HEK293 (cell line): ENCODE results near the gene ITGB1.

Source experiments
- BCL11A ChIP-seq: fragments of 450-650 bp; formaldehyde crosslinking; IDR thresholded peaks from 2 replicates; pipeline ENCODE4 v1.5.1; 2016; ENCODE audit warnings: low read depth, missing biosample characterization, missing genetic modification characterization
- MEIS1 ChIP-seq: sonication (generic); formaldehyde crosslinking; IDR thresholded peaks from 2 replicates; pipeline ENCODE4 v1.8.1; 2022; ENCODE audit warnings: missing genetic modification reagents, mild to moderate bottlenecking, borderline replicate concordance
- ZBTB17 ChIP-seq: fragments of 450-650 bp; formaldehyde crosslinking; IDR thresholded peaks from 2 replicates; pipeline ENCODE4 v1.5.1; 2016; ENCODE audit warnings: missing biosample characterization, missing genetic modification characterization
- ZNF114 ChIP-seq: fragments of 450-650 bp; formaldehyde crosslinking; IDR thresholded peaks from 2 replicates; pipeline ENCODE4 v1.5.0; 2017; ENCODE audit warnings: missing biosample characterization, missing genetic modification characterization
- ZNF138 ChIP-seq: fragments of 450-650 bp; formaldehyde crosslinking; IDR thresholded peaks from 2 replicates; pipeline ENCODE4 v1.5.1; 2016; ENCODE audit warnings: missing biosample characterization, missing genetic modification characterization, borderline replicate concordance
- ZNF274 ChIP-seq, 2 experiments: fragments of 200-500 bp in 1 of 2; fragments of 450-650 bp in 1 of 2; sonication (Bioruptor generic) in 1 of 2; formaldehyde crosslinking in 1 of 2; IDR thresholded peaks; 2 replicates each; pipeline versions ENCODE4 v1.5.1 to v1.6.1; 2014 to 2016; ENCODE audit warnings: borderline replicate concordance in 1 of 2, inconsistent platforms in 1 of 2, low read length in 1 of 2, missing biosample characterization in 1 of 2, missing genetic modification characterization in 1 of 2
- ZNF792 ChIP-seq: fragments of 450-650 bp; formaldehyde crosslinking; IDR thresholded peaks from 2 replicates; pipeline ENCODE4 v1.5.1; 2016; ENCODE audit warnings: missing biosample characterization, missing genetic modification characterization
- TF ChIP-seq, protein P1 (sequence below): fragments of 450-650 bp; formaldehyde crosslinking; IDR thresholded peaks from 2 replicates; pipeline ENCODE4 v1.5.1; 2016; ENCODE audit warnings: missing biosample characterization, missing genetic modification characterization, low read depth
- TF ChIP-seq, protein P2 (sequence below): fragments of 450-650 bp; formaldehyde crosslinking; IDR thresholded peaks from 2 replicates; pipeline ENCODE4 v1.5.1; 2016; ENCODE audit warnings: missing biosample characterization, missing genetic modification characterization
- TF ChIP-seq, protein P3 (sequence below): fragments of 450-650 bp; formaldehyde crosslinking; IDR thresholded peaks from 2 replicates; pipeline ENCODE4 v1.5.1; 2016; ENCODE audit warnings: missing biosample characterization, missing genetic modification characterization
- TF ChIP-seq, protein P4 (sequence below): fragments of 450-650 bp; formaldehyde crosslinking; IDR thresholded peaks from 2 replicates; pipeline ENCODE4 v1.5.1; 2016; ENCODE audit warnings: missing biosample characterization, missing genetic modification characterization
- TF ChIP-seq, protein P5 (sequence below): fragments of 450-650 bp; formaldehyde crosslinking; IDR thresholded peaks from 2 replicates; pipeline ENCODE4 v1.5.1; 2016; ENCODE audit warnings: missing biosample characterization, missing genetic modification characterization
- TF ChIP-seq, protein P6 (sequence below): fragments of 450-650 bp; formaldehyde crosslinking; IDR thresholded peaks from 2 replicates; pipeline ENCODE4 v1.5.1; 2016; ENCODE audit warnings: missing biosample characterization, missing genetic modification characterization

DNA sequence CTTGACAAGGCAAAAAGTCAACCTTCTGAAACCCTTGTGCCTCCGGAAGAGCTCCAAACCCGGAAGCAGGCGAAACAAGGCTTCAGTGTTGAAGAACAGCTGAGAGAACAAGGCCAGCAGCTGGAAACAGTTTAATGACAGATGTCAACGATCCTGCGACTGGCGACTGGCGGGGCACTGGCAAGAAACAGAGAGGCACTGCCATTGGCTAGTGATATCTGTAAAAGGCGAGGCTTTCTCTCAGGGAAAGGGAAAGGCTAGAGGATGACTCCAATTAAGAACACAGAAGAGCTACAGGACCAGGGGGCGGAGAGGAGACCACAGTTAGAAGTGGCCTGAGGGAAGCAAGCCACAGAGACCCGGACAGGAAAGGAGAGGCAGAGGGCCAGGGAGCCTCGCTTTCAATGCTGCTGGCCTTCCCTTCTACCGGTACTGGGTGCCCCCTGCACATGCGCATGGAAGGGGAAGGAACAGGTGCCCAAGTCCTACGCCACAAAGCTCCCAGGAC, 19.4 kb downstream of the ITGB1 start:
- TF ChIP-seq, protein P1, sequence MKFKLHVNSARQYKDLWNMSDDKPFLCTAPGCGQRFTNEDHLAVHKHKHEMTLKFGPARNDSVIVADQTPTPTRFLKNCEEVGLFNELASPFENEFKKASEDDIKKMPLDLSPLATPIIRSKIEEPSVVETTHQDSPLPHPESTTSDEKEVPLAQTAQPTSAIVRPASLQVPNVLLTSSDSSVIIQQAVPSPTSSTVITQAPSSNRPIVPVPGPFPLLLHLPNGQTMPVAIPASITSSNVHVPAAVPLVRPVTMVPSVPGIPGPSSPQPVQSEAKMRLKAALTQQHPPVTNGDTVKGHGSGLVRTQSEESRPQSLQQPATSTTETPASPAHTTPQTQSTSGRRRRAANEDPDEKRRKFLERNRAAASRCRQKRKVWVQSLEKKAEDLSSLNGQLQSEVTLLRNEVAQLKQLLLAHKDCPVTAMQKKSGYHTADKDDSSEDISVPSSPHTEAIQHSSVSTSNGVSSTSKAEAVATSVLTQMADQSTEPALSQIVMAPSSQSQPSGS = no peak
- TF ChIP-seq, protein P2, sequence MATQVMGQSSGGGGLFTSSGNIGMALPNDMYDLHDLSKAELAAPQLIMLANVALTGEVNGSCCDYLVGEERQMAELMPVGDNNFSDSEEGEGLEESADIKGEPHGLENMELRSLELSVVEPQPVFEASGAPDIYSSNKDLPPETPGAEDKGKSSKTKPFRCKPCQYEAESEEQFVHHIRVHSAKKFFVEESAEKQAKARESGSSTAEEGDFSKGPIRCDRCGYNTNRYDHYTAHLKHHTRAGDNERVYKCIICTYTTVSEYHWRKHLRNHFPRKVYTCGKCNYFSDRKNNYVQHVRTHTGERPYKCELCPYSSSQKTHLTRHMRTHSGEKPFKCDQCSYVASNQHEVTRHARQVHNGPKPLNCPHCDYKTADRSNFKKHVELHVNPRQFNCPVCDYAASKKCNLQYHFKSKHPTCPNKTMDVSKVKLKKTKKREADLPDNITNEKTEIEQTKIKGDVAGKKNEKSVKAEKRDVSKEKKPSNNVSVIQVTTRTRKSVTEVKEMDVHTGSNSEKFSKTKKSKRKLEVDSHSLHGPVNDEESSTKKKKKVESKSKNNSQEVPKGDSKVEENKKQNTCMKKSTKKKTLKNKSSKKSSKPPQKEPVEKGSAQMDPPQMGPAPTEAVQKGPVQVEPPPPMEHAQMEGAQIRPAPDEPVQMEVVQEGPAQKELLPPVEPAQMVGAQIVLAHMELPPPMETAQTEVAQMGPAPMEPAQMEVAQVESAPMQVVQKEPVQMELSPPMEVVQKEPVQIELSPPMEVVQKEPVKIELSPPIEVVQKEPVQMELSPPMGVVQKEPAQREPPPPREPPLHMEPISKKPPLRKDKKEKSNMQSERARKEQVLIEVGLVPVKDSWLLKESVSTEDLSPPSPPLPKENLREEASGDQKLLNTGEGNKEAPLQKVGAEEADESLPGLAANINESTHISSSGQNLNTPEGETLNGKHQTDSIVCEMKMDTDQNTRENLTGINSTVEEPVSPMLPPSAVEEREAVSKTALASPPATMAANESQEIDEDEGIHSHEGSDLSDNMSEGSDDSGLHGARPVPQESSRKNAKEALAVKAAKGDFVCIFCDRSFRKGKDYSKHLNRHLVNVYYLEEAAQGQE = no peak
- TF ChIP-seq, protein P3, sequence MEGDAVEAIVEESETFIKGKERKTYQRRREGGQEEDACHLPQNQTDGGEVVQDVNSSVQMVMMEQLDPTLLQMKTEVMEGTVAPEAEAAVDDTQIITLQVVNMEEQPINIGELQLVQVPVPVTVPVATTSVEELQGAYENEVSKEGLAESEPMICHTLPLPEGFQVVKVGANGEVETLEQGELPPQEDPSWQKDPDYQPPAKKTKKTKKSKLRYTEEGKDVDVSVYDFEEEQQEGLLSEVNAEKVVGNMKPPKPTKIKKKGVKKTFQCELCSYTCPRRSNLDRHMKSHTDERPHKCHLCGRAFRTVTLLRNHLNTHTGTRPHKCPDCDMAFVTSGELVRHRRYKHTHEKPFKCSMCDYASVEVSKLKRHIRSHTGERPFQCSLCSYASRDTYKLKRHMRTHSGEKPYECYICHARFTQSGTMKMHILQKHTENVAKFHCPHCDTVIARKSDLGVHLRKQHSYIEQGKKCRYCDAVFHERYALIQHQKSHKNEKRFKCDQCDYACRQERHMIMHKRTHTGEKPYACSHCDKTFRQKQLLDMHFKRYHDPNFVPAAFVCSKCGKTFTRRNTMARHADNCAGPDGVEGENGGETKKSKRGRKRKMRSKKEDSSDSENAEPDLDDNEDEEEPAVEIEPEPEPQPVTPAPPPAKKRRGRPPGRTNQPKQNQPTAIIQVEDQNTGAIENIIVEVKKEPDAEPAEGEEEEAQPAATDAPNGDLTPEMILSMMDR (tag by site-specific recombination) = no peak
- TF ChIP-seq, protein P4, sequence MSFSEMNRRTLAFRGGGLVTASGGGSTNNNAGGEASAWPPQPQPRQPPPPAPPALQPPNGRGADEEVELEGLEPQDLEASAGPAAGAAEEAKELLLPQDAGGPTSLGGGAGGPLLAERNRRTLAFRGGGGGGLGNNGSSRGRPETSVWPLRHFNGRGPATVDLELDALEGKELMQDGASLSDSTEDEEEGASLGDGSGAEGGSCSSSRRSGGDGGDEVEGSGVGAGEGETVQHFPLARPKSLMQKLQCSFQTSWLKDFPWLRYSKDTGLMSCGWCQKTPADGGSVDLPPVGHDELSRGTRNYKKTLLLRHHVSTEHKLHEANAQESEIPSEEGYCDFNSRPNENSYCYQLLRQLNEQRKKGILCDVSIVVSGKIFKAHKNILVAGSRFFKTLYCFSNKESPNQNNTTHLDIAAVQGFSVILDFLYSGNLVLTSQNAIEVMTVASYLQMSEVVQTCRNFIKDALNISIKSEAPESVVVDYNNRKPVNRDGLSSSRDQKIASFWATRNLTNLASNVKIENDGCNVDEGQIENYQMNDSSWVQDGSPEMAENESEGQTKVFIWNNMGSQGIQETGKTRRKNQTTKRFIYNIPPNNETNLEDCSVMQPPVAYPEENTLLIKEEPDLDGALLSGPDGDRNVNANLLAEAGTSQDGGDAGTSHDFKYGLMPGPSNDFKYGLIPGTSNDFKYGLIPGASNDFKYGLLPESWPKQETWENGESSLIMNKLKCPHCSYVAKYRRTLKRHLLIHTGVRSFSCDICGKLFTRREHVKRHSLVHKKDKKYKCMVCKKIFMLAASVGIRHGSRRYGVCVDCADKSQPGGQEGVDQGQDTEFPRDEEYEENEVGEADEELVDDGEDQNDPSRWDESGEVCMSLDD = no peak
- TF ChIP-seq ZBTB17 (tag by site-specific recombination) (peak; percentile 59; the same call in 1 of the 2 replicates), ZNF138 (tag by site-specific recombination) (no peak), BCL11A (tag by site-specific recombination) (no peak), ZNF274 (IDR thresholded peaks at IDR 0.05; ENCODE audit: low read length) (no peak), ZNF274 (tag by site-specific recombination; IDR thresholded peaks at IDR 0.05; ENCODE audit: borderline replicate concordance) (no peak), ZNF114 (tag by site-specific recombination) (no peak), MEIS1 (no peak), ZNF792 (tag by site-specific recombination) (no peak)
- TF ChIP-seq, protein P5, sequence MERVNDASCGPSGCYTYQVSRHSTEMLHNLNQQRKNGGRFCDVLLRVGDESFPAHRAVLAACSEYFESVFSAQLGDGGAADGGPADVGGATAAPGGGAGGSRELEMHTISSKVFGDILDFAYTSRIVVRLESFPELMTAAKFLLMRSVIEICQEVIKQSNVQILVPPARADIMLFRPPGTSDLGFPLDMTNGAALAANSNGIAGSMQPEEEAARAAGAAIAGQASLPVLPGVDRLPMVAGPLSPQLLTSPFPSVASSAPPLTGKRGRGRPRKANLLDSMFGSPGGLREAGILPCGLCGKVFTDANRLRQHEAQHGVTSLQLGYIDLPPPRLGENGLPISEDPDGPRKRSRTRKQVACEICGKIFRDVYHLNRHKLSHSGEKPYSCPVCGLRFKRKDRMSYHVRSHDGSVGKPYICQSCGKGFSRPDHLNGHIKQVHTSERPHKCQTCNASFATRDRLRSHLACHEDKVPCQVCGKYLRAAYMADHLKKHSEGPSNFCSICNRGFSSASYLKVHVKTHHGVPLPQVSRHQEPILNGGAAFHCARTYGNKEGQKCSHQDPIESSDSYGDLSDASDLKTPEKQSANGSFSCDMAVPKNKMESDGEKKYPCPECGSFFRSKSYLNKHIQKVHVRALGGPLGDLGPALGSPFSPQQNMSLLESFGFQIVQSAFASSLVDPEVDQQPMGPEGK (tag by site-specific recombination) = no peak
- TF ChIP-seq, protein P6, sequence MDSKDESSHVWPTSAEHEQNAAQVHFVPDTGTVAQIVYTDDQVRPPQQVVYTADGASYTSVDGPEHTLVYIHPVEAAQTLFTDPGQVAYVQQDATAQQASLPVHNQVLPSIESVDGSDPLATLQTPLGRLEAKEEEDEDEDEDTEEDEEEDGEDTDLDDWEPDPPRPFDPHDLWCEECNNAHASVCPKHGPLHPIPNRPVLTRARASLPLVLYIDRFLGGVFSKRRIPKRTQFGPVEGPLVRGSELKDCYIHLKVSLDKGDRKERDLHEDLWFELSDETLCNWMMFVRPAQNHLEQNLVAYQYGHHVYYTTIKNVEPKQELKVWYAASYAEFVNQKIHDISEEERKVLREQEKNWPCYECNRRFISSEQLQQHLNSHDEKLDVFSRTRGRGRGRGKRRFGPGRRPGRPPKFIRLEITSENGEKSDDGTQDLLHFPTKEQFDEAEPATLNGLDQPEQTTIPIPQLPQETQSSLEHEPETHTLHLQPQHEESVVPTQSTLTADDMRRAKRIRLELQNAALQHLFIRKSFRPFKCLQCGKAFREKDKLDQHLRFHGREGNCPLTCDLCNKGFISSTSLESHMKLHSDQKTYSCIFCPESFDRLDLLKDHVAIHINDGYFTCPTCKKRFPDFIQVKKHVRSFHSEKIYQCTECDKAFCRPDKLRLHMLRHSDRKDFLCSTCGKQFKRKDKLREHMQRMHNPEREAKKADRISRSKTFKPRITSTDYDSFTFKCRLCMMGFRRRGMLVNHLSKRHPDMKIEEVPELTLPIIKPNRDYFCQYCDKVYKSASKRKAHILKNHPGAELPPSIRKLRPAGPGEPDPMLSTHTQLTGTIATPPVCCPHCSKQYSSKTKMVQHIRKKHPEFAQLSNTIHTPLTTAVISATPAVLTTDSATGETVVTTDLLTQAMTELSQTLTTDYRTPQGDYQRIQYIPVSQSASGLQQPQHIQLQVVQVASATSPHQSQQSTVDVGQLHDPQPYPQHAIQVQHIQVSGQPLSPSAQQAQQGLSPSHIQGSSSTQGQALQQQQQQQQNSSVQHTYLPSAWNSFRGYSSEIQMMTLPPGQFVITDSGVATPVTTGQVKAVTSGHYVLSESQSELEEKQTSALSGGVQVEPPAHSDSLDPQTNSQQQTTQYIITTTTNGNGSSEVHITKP (tag by site-specific recombination) = no peak
